Measurements from ENCODE around the gene EEFSEC. TPM values are rescaled to one million over a fixed set of nuclear protein-coding genes. Genes with fewer than 3 reads are reported as not detected.

EEFSEC gene
- polyA plus RNA-seq, 1 donor (not counting 4 experiments of a cell fraction or from before 2014, with no cell fraction given), result 8.7 TPM

GRCh38 chr3:128167646-128167972, 14.3 kb downstream of the EEFSEC start:
- H3K27me3 ChIP-seq (ENCODE audit: control insufficient read depth, extremely low read depth, insufficient read depth, low read length), result no peaks in the 10 kb centered on the region
- no peak overlapping the region for H3K4me3 ChIP-seq (ENCODE audit: control insufficient read depth in 2 of 3, extremely low read depth in 1 of 3, insufficient read depth in 2 of 3, low read depth in 1 of 3, low read length in 3 of 3)
- H4K20me1 ChIP-seq (ENCODE audit: control insufficient read depth, extremely low read depth, insufficient read depth, low read length), result no peaks in the 10 kb centered on the region
- no peak for TF ChIP-seq CTCF (optimal IDR thresholded peaks at IDR 0.05 in 1 of 3, IDR thresholded peaks at IDR 0.05 in 1 of 3, conservative IDR thresholded peaks at IDR 0.05 in 1 of 3; ENCODE audit: extremely low read depth in 1 of 3, insufficient read depth in 2 of 3, low read length in 3 of 3)
- no peak for TF ChIP-seq EZH2 (IDR thresholded peaks at IDR 0.05; ENCODE audit: low read length)
- H3K36me3 ChIP-seq (ENCODE audit: control insufficient read depth in 2 of 2, extremely low read depth in 1 of 2, insufficient read depth in 2 of 2, low read length in 2 of 2), result no peaks in the 10 kb centered on the region
- FAIRE-seq (no peak), DNase-seq (ENCODE audit: low read depth, low spot score) (no peak)
- no peaks in the 10 kb centered on the region for H3K79me2 ChIP-seq (ENCODE audit: control insufficient read depth, insufficient read depth, low read length)
- no peak overlapping the region for H2AFZ ChIP-seq (ENCODE audit: control insufficient read depth, low read length)
- H3K9ac ChIP-seq (ENCODE audit: control insufficient read depth, extremely low read depth, insufficient read depth, low read length), result no peak overlapping the region
- no peaks in the 10 kb centered on the region for H3K9me1 ChIP-seq (ENCODE audit: control insufficient read depth, extremely low read depth, insufficient read depth, low read length)
- H3K4me2 ChIP-seq (ENCODE audit: control insufficient read depth, extremely low read depth, insufficient read depth, low read depth, low read length), result no peak overlapping the region
- dilution Hi-C loops (cut with MboI; ENCODE audit: extremely low pct_ligation_motif_present, low sequenced_read_pairs), result no loop called here
- no peaks in the 10 kb centered on the region for H3K9me3 ChIP-seq (ENCODE audit: control insufficient read depth, low read depth, low read length)
- H3K4me1 ChIP-seq (ENCODE audit: control insufficient read depth, extremely low read depth, insufficient read depth, low read length), result no peaks in the 10 kb centered on the region
- no peak overlapping the region for H3K27ac ChIP-seq (ENCODE audit: control insufficient read depth, insufficient read depth, low read length)

- no peak overlapping the region for H3K4me2 ChIP-seq (ENCODE audit: control insufficient read depth, extremely low read depth, insufficient read depth, low read depth, low read length)
- dilution Hi-C loops (cut with MboI; ENCODE audit: extremely low pct_ligation_motif_present, low sequenced_read_pairs), result no loop called here
- H3K4me1 ChIP-seq (ENCODE audit: control insufficient read depth, extremely low read depth, insufficient read depth, low read length), result no peaks in the 10 kb centered on the region
- TF ChIP-seq CTCF (optimal IDR thresholded peaks at IDR 0.05 in 1 of 3, IDR thresholded peaks at IDR 0.05 in 1 of 3, conservative IDR thresholded peaks at IDR 0.05 in 1 of 3; ENCODE audit: extremely low read depth in 1 of 3, insufficient read depth in 2 of 3, low read length in 3 of 3), result no peak
- no peak for TF ChIP-seq EZH2 (IDR thresholded peaks at IDR 0.05; ENCODE audit: low read length)
- FAIRE-seq (no peak), DNase-seq (ENCODE audit: low read depth, low spot score) (no peak)
- no peak overlapping the region for H2AFZ ChIP-seq (ENCODE audit: control insufficient read depth, low read length)
- no peak overlapping the region for H3K9ac ChIP-seq (ENCODE audit: control insufficient read depth, extremely low read depth, insufficient read depth, low read length)
- no peaks in the 10 kb centered on the region for H3K36me3 ChIP-seq (ENCODE audit: control insufficient read depth in 2 of 2, extremely low read depth in 1 of 2, insufficient read depth in 2 of 2, low read length in 2 of 2)
- H3K79me2 ChIP-seq (ENCODE audit: control insufficient read depth, insufficient read depth, low read length), result no peaks in the 10 kb centered on the region
- H3K9me1 ChIP-seq (ENCODE audit: control insufficient read depth, extremely low read depth, insufficient read depth, low read length), result no peaks in the 10 kb centered on the region
- no peak overlapping the region for H3K4me3 ChIP-seq (ENCODE audit: control insufficient read depth in 2 of 3, extremely low read depth in 1 of 3, insufficient read depth in 2 of 3, low read depth in 1 of 3, low read length in 3 of 3)
- H3K27me3 ChIP-seq (ENCODE audit: control insufficient read depth, extremely low read depth, insufficient read depth, low read length), result no peaks in the 10 kb centered on the region
- no peak overlapping the region for H3K27ac ChIP-seq (ENCODE audit: control insufficient read depth, insufficient read depth, low read length)
- no peaks in the 10 kb centered on the region for H4K20me1 ChIP-seq (ENCODE audit: control insufficient read depth, extremely low read depth, insufficient read depth, low read length)
- H3K9me3 ChIP-seq (ENCODE audit: control insufficient read depth, low read depth, low read length), result no peaks in the 10 kb centered on the region
These were observed 14.8 kb downstream of the EEFSEC start for GRCh38 chr3:128167973-128168674.
